Neural progenitor cell (in vitro differentiated cells): ENCODE results near the gene P3H2. TPM values are rescaled to one million over a fixed set of nuclear protein-coding genes. Genes with fewer than 3 reads are reported as not detected.
"Not testable (repeated sequence)": the region's sequence is repeated elsewhere in the genome, so short reads cannot be mapped to it uniquely, and the experiment has no call there.

Experiments
- DNase-seq: peaks from one replicate; pipeline ENCODE4 v3.0.0-alpha.2; 2016; ENCODE audit warnings: low spot score
- H2AFZ ChIP-seq: fragments of 200-600 bp; sonication (generic); replicated peaks from 2 replicates; pipeline ENCODE4 v1.6.1; 2016; ENCODE audit warnings: antibody characterized with exemption
- H3F3A ChIP-seq: fragments of 200-600 bp; sonication (generic); 2 replicates; pipeline ENCODE4 v1.6.1; 2016; ENCODE audit warnings: antibody characterized with exemption, low read depth
- H3K27ac ChIP-seq: fragments of 200-600 bp; sonication (generic); 2 replicates; pipeline ENCODE4 v1.5.1; 2016; ENCODE audit warnings: mild to moderate bottlenecking
- H3K27me3 ChIP-seq: fragments of 200-600 bp; sonication (generic); 2 replicates; pipeline ENCODE4 v1.6.1; 2016; ENCODE audit warnings: mild to moderate bottlenecking, moderate library complexity
- H3K36me3 ChIP-seq: fragments of 200-600 bp; sonication (generic); 2 replicates; pipeline ENCODE4 v1.5.1; 2016
- H3K4me1 ChIP-seq: fragments of 200-600 bp; sonication (generic); 2 replicates; pipeline ENCODE4 v1.6.1; 2016; ENCODE audit warnings: mixed run types
- H3K4me2 ChIP-seq: fragments of 200-600 bp; sonication (generic); 2 replicates; pipeline ENCODE4 v1.6.1; 2016
- H3K4me3 ChIP-seq: fragments of 200-600 bp; sonication (generic); 2 replicates; pipeline ENCODE4 v1.5.1; 2016
- H3K79me2 ChIP-seq: fragments of 200-600 bp; sonication (generic); 2 replicates; pipeline ENCODE4 v1.6.1; 2016; ENCODE audit warnings: low read depth
- H3K9ac ChIP-seq: fragments of 200-600 bp; sonication (generic); 2 replicates; pipeline ENCODE4 v1.6.1; 2016
- H3K9me3 ChIP-seq: fragments of 200-600 bp; sonication (generic); 2 replicates; pipeline ENCODE4 v1.5.1; 2016; ENCODE audit warnings: low read depth
- H4K20me1 ChIP-seq: fragments of 200-600 bp; sonication (generic); 2 replicates; pipeline ENCODE4 v1.6.1; 2016; ENCODE audit warnings: low read depth
- H3K27ac Mint-ChIP-seq: 3 replicates; pipeline ENCODE4 v1.8.0; 2021; ENCODE audit warnings: mixed read lengths
- H3K27me3 Mint-ChIP-seq: 2 replicates; pipeline ENCODE4 v1.8.0; 2022; ENCODE audit warnings: low read depth, mild to moderate bottlenecking, inconsistent platforms, moderate library complexity, mixed read lengths; ENCODE audit not compliant: insufficient read depth
- H3K36me3 Mint-ChIP-seq: 3 replicates; pipeline ENCODE4 v1.8.0; 2021; ENCODE audit warnings: mixed read lengths
- H3K4me1 Mint-ChIP-seq: 3 replicates; pipeline ENCODE4 v1.8.0; 2021; ENCODE audit warnings: mixed read lengths
- H3K4me3 Mint-ChIP-seq: 3 replicates; pipeline ENCODE4 v1.8.0; 2021; ENCODE audit warnings: mild to moderate bottlenecking, moderate library complexity, mixed read lengths
- H3K9me3 Mint-ChIP-seq: 3 replicates; pipeline ENCODE4 v1.8.0; 2020; ENCODE audit warnings: mixed read lengths
- EZH2 ChIP-seq: fragments of 200-600 bp; sonication (generic); IDR thresholded peaks from 2 replicates; pipeline ENCODE4 v1.6.1; 2017; ENCODE audit warnings: antibody characterized with exemption, mild to moderate bottlenecking, moderate library complexity
- EZH2phosphoT487 ChIP-seq: fragments of 200-600 bp; sonication (generic); IDR thresholded peaks from 2 replicates; pipeline ENCODE4 v1.6.1; 2017; ENCODE audit warnings: antibody characterized with exemption
- total RNA-seq: library from RNA; depleted of rRNA; stranded (reverse); fragments of >200 nt; gene quantifications from 2 replicates; pipeline ENCODE4 v1.2.3, GENCODE V29; 2015; ENCODE audit warnings: low replicate concordance
- TF ChIP-seq, protein P1 (sequence below): fragments of 200-600 bp; sonication (generic); IDR thresholded peaks from 2 replicates; pipeline ENCODE4 v1.5.1; 2017; ENCODE audit warnings: antibody characterized with exemption, mild to moderate bottlenecking

The P3H2 gene
- total RNA-seq, 1 donor from 2014 or later: 21.4 TPM

DNA sequence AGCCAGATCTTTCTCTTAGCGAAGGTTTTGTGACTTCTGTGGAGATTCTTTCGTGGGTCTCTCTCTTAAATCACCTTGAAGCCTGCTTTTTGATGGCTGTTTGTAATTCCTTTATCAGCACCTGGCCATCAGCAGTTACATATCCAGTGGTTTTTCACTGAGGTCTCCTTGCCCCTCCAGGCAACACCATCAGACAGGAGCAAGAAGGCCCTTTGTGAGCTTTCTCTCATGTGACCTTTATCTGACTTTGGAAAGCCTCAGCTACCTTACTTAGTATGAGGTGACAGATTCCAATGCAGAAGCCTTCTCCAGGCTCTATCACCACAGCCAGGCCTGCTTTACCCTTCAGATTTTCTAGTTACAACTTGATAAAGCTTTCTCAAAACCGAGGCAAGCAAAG lies 30.0 kb upstream of the P3H2 start:
- Histone ChIP-seq H3K4me2 (no peak overlapping the region), H4K20me1 (no peaks in the 10 kb centered on the region), H3K36me3 (no peaks in the 10 kb centered on the region), H3K27me3 (no peaks in the 10 kb centered on the region), H3K27ac (no peak overlapping the region), H3F3A (no peaks in the 10 kb centered on the region), H3K9ac (no peak overlapping the region), H3K9me3 (no peaks in the 10 kb centered on the region), H3K79me2 (no peaks in the 10 kb centered on the region), H3K4me3 (no peak overlapping the region), H3K4me1 (no peaks in the 10 kb centered on the region), H2AFZ (no peak overlapping the region)
- no peak overlapping the region for H3K4me3 Mint-ChIP-seq
- no peak for TF ChIP-seq EZH2phosphoT487
- TF ChIP-seq, protein P1, sequence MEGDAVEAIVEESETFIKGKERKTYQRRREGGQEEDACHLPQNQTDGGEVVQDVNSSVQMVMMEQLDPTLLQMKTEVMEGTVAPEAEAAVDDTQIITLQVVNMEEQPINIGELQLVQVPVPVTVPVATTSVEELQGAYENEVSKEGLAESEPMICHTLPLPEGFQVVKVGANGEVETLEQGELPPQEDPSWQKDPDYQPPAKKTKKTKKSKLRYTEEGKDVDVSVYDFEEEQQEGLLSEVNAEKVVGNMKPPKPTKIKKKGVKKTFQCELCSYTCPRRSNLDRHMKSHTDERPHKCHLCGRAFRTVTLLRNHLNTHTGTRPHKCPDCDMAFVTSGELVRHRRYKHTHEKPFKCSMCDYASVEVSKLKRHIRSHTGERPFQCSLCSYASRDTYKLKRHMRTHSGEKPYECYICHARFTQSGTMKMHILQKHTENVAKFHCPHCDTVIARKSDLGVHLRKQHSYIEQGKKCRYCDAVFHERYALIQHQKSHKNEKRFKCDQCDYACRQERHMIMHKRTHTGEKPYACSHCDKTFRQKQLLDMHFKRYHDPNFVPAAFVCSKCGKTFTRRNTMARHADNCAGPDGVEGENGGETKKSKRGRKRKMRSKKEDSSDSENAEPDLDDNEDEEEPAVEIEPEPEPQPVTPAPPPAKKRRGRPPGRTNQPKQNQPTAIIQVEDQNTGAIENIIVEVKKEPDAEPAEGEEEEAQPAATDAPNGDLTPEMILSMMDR: no peak
- no peak for TF ChIP-seq EZH2
- peaks cover 34% of the 10 kb centered on the region for H3K9me3 Mint-ChIP-seq
- H3K27ac Mint-ChIP-seq: no peak overlapping the region
- H3K4me1 Mint-ChIP-seq: no peaks in the 10 kb centered on the region
- no peak for DNase-seq
- peaks cover 5% of the 10 kb centered on the region for H3K36me3 Mint-ChIP-seq
- peaks cover 15% of the 10 kb centered on the region for H3K27me3 Mint-ChIP-seq

DNA sequence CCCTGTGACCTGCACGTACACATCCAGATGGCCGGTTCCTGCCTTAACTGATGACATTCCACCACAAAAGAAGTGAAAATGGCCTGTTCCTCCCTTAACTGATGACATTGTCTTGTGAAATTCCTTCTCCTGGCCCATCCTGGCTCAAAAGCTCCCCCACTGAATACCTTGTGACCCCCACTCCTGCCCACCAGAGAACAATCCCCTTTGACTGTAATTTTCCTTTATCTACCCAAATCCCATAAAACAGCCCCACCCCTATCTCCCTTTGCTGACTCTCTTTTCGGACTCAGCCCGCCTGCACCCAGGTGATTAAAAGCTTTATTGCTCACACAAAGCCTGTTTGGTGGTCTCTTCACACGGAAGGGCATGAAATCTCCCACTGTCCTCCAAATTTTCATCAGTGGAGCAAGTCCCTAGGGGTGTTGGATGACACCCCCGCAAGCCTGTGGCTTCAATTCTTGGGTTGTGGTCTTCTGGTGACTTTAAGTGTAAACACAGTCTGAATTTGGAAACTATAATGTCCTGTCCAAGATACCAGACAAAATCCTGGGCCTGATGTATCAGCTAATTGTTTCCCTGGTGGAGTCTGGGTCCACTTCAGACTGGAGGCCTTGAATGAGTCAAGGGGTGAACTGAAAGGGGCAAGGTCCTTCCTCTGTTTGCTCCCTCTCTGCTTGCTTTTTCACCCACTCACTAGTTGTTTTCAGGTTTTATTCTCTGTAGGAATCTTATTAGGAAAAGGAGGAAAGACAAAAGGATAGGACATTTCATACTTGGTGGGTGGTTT lies 29.3 kb upstream of the P3H2 start:
- not testable (repeated sequence) for DNase-seq, H3K9ac ChIP-seq, H3K4me2 ChIP-seq, H3K27ac Mint-ChIP-seq, H3K4me1 ChIP-seq, H3K4me3 ChIP-seq, H3K79me2 ChIP-seq, H3K27ac ChIP-seq, H3K27me3 ChIP-seq, H3K36me3 ChIP-seq, H4K20me1 ChIP-seq, H3F3A ChIP-seq, H2AFZ ChIP-seq, H3K36me3 Mint-ChIP-seq, H3K4me1 Mint-ChIP-seq, H3K9me3 ChIP-seq, H3K4me3 Mint-ChIP-seq
- H3K27me3 Mint-ChIP-seq: peaks cover 18% of the 10 kb centered on the region
- H3K9me3 Mint-ChIP-seq: peaks cover 40% of the 10 kb centered on the region

- not testable (repeated sequence) for H3K27ac Mint-ChIP-seq
Measured at GRCh38 chr3:190144793-190145192, 24.1 kb upstream of the P3H2 start.

DNA sequence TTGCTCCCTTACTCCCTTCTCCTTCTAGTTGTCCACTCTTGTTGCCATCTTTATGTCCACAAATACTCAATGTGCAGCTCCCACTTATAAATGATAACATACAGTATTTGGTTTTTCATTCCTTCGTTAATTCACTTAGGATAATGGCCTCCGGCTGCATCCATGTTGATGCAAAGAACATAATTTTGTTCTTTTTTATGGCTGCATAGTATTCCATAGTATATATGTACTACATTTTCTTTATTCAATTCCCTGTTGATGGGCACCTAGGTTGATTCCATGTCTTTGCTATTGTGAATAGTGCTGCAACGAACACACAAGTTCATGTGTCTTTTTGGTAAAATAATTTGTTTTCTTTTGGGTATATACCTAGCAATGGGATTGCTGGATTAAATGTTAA lies 21.3 kb upstream of the P3H2 start:
- Histone ChIP-seq H3K4me3 (no peak overlapping the region), H3K9ac (no peak overlapping the region), H3K4me1 (no peaks in the 10 kb centered on the region), H3K27me3 (no peaks in the 10 kb centered on the region), H2AFZ (no peak overlapping the region), H3K36me3 (no peaks in the 10 kb centered on the region), H3K79me2 (no peaks in the 10 kb centered on the region), H3F3A (peaks cover 6% of the 10 kb centered on the region), H3K4me2 (no peak overlapping the region), H3K27ac (no peak overlapping the region), H3K9me3 (no peaks in the 10 kb centered on the region), H4K20me1 (no peaks in the 10 kb centered on the region)
- Mint-ChIP-seq H3K4me1 (peaks cover 10% of the 10 kb centered on the region), H3K27me3 (peaks cover 9% of the 10 kb centered on the region), H3K27ac (no peak overlapping the region), H3K9me3 (peaks cover 25% of the 10 kb centered on the region), H3K4me3 (no peak overlapping the region), H3K36me3 (peaks cover 10% of the 10 kb centered on the region)
- DNase-seq: no peak
- TF ChIP-seq, protein P1: no peak
- TF ChIP-seq EZH2phosphoT487 (no peak), EZH2 (no peak)

More at GRCh38 chr3:190144793-190145192, 24.1 kb upstream of the P3H2 start:
- not testable (repeated sequence) for H3K79me2 ChIP-seq, H3K36me3 ChIP-seq, H3K4me3 ChIP-seq, H3K27ac ChIP-seq, H3K9me3 ChIP-seq, DNase-seq, H3K4me1 Mint-ChIP-seq, H3K4me2 ChIP-seq, H4K20me1 ChIP-seq, H3K27me3 ChIP-seq, H2AFZ ChIP-seq, H3F3A ChIP-seq, H3K9ac ChIP-seq, H3K4me3 Mint-ChIP-seq, H3K4me1 ChIP-seq
- peaks cover 41% of the 10 kb centered on the region for H3K9me3 Mint-ChIP-seq
- H3K36me3 Mint-ChIP-seq: peaks cover 12% of the 10 kb centered on the region
- peaks cover 20% of the 10 kb centered on the region for H3K27me3 Mint-ChIP-seq
